ENCODE data around the gene NAA30.

DNA sequence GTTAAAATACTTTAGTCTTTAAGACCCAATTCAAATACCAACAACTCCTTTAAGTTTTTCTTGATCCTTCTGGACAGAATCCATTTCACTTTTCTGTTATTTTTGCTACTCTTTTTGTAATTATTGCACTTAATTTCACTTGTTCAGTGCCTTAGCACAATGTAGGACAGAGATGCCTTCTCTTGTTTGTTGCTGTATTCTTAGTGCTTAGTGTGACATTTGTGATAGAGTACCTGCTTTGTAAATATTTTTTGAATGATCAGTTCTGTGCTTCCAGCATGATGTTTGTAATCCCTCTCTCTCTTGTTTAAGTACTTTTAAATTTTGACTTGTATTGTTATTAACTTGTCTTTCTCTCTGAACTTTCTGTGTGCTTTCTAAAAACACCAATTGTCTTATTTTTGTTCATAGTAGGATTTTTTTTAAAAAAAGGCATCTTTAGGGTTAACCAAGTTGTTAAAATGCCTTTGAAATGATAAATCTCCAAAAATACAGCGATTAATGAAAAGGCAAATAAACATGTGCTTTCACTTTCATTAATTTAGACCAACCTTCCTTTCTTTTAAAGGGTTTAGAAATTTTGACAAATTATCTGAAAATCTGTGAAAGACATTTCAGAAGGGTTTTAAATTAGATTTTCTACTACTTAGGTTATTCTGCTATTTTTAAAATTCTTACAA lies 11.9 kb downstream of the NAA30 start:
- TF ChIP-seq, protein P1, sequence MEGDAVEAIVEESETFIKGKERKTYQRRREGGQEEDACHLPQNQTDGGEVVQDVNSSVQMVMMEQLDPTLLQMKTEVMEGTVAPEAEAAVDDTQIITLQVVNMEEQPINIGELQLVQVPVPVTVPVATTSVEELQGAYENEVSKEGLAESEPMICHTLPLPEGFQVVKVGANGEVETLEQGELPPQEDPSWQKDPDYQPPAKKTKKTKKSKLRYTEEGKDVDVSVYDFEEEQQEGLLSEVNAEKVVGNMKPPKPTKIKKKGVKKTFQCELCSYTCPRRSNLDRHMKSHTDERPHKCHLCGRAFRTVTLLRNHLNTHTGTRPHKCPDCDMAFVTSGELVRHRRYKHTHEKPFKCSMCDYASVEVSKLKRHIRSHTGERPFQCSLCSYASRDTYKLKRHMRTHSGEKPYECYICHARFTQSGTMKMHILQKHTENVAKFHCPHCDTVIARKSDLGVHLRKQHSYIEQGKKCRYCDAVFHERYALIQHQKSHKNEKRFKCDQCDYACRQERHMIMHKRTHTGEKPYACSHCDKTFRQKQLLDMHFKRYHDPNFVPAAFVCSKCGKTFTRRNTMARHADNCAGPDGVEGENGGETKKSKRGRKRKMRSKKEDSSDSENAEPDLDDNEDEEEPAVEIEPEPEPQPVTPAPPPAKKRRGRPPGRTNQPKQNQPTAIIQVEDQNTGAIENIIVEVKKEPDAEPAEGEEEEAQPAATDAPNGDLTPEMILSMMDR (IDR thresholded peaks at IDR 0.05): no peak
- TF ChIP-seq POLR2AphosphoS5 (IDR thresholded peaks at IDR 0.05; ENCODE audit: low read depth, low read length) (no peak), SIN3A (IDR thresholded peaks at IDR 0.05; ENCODE audit: borderline replicate concordance, insufficient read depth, low read depth, low read length) (no peak), TCF7L2 (IDR thresholded peaks at IDR 0.05; ENCODE audit: low read depth, low read length) (no peak)
- TF ChIP-seq, protein P2, sequence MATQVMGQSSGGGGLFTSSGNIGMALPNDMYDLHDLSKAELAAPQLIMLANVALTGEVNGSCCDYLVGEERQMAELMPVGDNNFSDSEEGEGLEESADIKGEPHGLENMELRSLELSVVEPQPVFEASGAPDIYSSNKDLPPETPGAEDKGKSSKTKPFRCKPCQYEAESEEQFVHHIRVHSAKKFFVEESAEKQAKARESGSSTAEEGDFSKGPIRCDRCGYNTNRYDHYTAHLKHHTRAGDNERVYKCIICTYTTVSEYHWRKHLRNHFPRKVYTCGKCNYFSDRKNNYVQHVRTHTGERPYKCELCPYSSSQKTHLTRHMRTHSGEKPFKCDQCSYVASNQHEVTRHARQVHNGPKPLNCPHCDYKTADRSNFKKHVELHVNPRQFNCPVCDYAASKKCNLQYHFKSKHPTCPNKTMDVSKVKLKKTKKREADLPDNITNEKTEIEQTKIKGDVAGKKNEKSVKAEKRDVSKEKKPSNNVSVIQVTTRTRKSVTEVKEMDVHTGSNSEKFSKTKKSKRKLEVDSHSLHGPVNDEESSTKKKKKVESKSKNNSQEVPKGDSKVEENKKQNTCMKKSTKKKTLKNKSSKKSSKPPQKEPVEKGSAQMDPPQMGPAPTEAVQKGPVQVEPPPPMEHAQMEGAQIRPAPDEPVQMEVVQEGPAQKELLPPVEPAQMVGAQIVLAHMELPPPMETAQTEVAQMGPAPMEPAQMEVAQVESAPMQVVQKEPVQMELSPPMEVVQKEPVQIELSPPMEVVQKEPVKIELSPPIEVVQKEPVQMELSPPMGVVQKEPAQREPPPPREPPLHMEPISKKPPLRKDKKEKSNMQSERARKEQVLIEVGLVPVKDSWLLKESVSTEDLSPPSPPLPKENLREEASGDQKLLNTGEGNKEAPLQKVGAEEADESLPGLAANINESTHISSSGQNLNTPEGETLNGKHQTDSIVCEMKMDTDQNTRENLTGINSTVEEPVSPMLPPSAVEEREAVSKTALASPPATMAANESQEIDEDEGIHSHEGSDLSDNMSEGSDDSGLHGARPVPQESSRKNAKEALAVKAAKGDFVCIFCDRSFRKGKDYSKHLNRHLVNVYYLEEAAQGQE (IDR thresholded peaks at IDR 0.05; ENCODE audit: insufficient read depth in 1 of 2, low read depth in 2 of 2, low read length in 1 of 2): no peak

Measured in Panc1 (cell line).